Thyroid gland (tissue), 4 donors: Measurements from ENCODE around the gene GSG1L.

Source experiments
- POLR2A ChIP-seq, 2 donors: fragments of 450-650 bp; IDR thresholded peaks; one replicate each; pipeline ENCODE4 v1.6.1; 2017; ENCODE audit warnings: antibody characterized with exemption in 2 of 2, mild to moderate bottlenecking in 2 of 2, moderate library complexity in 1 of 2
- TF ChIP-seq, protein P1 (sequence below), 6 experiments: fragments of 200-600 bp in 3 of 6; fragments of 450-650 bp in 3 of 6; sonication (generic) in 3 of 6; IDR thresholded peaks; one replicate each; pipeline ENCODE4 v1.5.1; 2016 to 2019; ENCODE audit warnings: antibody characterized with exemption in 6 of 6, mild to moderate bottlenecking in 2 of 6, inconsistent platforms in 1 of 6, moderate library complexity in 1 of 6

DNA sequence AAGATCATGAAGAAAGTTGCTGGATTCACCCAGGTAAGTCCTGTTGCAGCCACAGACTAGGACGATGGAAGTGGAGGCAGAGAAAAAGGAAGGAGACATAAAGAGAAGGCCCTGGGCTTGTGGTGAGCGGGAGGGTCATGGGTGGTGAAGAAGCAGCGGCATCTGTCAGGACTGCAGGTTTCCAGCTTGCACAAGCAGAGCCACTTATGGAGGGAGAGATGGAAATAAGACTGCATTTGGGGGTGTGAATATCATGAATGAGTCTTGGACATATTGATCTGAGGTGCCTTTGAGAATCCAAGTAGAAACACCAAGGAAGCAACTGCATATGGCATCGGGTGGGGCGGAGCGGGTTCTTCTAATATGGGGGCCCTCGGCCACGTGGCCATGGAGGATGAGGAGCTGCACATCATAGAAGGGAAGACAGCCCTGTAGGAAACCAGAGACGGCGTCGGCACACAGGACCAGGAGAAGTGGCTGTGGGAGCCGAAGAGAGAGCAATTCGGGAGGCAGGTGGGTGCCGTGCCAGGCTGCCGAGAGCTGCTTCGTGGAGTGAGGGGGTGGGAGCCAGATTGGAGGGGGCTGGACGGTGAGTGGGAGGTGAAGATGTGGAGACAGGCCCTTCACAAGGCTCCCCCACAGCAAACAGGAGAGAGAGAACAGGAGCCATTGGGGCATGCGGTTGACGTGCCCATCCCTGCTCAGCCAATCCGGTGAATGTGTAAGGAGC is 243.5 kb downstream of the GSG1L start:
- TF ChIP-seq POLR2A (IDR thresholded peaks at IDR 0.05), result no peak
- TF ChIP-seq, protein P1, sequence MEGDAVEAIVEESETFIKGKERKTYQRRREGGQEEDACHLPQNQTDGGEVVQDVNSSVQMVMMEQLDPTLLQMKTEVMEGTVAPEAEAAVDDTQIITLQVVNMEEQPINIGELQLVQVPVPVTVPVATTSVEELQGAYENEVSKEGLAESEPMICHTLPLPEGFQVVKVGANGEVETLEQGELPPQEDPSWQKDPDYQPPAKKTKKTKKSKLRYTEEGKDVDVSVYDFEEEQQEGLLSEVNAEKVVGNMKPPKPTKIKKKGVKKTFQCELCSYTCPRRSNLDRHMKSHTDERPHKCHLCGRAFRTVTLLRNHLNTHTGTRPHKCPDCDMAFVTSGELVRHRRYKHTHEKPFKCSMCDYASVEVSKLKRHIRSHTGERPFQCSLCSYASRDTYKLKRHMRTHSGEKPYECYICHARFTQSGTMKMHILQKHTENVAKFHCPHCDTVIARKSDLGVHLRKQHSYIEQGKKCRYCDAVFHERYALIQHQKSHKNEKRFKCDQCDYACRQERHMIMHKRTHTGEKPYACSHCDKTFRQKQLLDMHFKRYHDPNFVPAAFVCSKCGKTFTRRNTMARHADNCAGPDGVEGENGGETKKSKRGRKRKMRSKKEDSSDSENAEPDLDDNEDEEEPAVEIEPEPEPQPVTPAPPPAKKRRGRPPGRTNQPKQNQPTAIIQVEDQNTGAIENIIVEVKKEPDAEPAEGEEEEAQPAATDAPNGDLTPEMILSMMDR (IDR thresholded peaks at IDR 0.05), result no peak
